Mesothelial cell of epicardium (in vitro differentiated cells): ENCODE data around the gene DNAJC16. TPM values are rescaled to one million over a fixed set of nuclear protein-coding genes. Genes with fewer than 3 reads are reported as not detected.
A peak's percentile ranks its signal among the peaks of the same experiment; 100 is the strongest.

ENCODE experiments used
- DNase-seq, 2 experiments: peaks; one replicate each; pipeline ENCODE4 v3.0.0; 2021; ENCODE audit warnings: low spot score in 2 of 2; ENCODE audit not compliant: unreplicated experiment in 2 of 2
- H3K27ac Mint-ChIP-seq: 2 replicates; pipeline ENCODE4 v1.8.0; 2021; ENCODE audit warnings: mixed read lengths
- H3K27me3 Mint-ChIP-seq: 2 replicates; pipeline ENCODE4 v1.8.0; 2021; ENCODE audit warnings: low read depth, mixed read lengths
- H3K36me3 Mint-ChIP-seq: 2 replicates; pipeline ENCODE4 v1.8.0; 2021; ENCODE audit warnings: mixed read lengths
- H3K4me1 Mint-ChIP-seq: 2 replicates; pipeline ENCODE4 v1.8.0; 2021; ENCODE audit warnings: mixed read lengths
- H3K4me3 Mint-ChIP-seq: 2 replicates; pipeline ENCODE4 v1.8.0; 2021; ENCODE audit warnings: mild to moderate bottlenecking, moderate library complexity, mixed read lengths
- H3K9me3 Mint-ChIP-seq: 2 replicates; pipeline ENCODE4 v1.8.0; 2021; ENCODE audit warnings: mixed read lengths
- total RNA-seq: library from RNA; stranded (reverse); gene quantifications from 3 replicates; pipeline ENCODE4 v1.2.1, GENCODE V29; 2021
- TF ChIP-seq, protein P1 (sequence below): fragments of 200-600 bp; sonication (generic); IDR thresholded peaks from one replicate; pipeline ENCODE4 v1.5.0; 2021; ENCODE audit warnings: antibody characterized with exemption; ENCODE audit not compliant: unreplicated experiment

DNAJC16 gene
- total RNA-seq, 1 donor from 2014 or later: 24.7 TPM

DNA sequence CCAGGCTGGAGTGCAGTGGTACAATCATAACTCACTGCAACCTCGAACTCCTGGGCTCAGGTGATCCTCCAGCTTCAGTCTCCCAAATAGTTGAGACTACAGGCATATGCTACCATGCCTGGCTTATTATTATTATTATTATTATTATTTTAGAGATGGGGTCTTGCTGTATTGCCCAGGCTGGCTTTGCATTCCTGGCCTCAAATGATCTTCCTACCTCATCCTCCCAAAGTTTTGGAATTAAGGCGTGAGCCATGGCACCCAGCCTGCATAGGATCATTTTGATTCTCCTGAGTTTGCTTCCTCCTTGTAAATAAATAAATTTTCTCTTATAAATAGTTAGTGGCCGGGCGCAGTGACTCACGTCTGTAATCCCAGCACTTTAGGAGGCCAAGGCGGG is 96.8 kb downstream of the DNAJC16 start:
- Mint-ChIP-seq H3K27ac (no peak overlapping the region), H3K27me3 (no peaks in the 10 kb centered on the region), H3K9me3 (no peaks in the 10 kb centered on the region), H3K4me1 (peaks cover 44% of the 10 kb centered on the region), H3K36me3 (peaks cover 6% of the 10 kb centered on the region), H3K4me3 (no peak overlapping the region)
- DNase-seq: no peak
- TF ChIP-seq, protein P1, sequence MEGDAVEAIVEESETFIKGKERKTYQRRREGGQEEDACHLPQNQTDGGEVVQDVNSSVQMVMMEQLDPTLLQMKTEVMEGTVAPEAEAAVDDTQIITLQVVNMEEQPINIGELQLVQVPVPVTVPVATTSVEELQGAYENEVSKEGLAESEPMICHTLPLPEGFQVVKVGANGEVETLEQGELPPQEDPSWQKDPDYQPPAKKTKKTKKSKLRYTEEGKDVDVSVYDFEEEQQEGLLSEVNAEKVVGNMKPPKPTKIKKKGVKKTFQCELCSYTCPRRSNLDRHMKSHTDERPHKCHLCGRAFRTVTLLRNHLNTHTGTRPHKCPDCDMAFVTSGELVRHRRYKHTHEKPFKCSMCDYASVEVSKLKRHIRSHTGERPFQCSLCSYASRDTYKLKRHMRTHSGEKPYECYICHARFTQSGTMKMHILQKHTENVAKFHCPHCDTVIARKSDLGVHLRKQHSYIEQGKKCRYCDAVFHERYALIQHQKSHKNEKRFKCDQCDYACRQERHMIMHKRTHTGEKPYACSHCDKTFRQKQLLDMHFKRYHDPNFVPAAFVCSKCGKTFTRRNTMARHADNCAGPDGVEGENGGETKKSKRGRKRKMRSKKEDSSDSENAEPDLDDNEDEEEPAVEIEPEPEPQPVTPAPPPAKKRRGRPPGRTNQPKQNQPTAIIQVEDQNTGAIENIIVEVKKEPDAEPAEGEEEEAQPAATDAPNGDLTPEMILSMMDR: no peak

DNA sequence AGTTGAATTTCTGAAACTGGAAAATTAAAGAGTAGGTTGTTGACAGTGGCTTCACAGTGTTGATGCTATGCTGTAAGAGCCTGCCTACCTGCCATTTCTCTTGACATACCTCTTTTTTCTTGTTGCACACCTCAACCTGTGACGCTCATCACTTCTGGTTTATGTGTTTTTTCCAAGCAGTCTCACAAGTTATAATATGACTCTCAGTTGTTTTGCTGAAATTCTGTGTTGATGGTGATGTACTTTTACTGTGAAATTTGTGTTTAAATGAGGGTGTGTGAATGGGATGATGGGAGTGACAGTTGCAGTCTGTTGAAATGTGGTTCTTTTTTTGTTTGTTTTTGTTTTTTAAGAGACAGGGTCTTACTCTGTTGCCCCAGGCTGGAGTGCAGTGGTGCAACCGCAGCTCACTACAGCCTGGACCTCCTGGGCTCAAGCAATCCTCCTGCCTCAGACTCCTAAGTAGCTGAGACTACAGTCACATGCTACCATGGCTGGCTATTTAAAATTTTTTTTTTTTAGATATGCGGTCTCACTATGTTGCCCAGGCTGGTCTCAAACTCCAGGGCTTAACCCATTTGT is 97.6 kb downstream of the DNAJC16 start:
- Mint-ChIP-seq H3K4me3 (no peak overlapping the region), H3K36me3 (peaks cover 10% of the 10 kb centered on the region), H3K4me1 (peaks cover 38% of the 10 kb centered on the region), H3K9me3 (no peaks in the 10 kb centered on the region), H3K27ac (no peak overlapping the region), H3K27me3 (no peaks in the 10 kb centered on the region)
- TF ChIP-seq, protein P1: no peak
- DNase-seq: no peak

DNA sequence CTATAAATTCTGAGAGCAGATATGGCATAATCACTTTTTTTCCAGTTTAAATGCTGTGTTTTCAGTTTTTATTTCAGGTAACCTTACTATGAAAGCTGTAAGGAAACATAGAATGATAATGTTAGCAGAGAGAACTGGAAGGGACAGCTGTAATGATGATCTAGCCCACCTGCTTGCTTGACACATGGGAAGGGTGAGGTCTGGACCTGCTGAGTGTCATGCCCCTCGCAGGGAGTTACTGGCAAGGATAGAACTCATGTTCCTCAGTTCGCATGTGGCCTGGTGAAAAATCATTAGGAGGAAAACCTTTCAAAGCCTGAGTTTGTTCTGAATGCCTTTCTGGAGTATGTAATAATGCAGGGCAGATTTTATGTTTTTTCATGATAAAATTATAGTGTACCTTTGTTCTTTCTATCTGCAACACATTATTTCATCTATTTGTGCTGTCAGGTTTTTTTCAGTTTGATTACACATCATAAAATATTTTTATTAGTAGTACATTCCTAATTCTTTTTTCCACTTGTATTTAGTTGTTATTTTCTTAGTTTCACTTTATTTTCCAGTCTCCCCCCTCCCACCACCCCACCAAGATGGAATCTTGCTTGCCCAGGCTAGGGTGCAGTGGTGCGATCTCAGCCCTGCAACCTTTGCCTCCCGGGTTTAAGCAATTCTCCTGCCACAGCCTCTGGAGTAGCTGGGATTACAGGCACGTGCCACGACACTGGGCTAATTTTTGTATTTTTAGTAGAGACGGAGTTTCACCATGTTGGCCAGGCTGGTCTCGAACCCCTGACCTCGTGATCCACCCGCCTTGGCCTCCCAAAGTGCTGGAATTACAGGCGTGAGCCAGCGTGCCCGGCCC is 98.6 kb downstream of the DNAJC16 start:
- peaks cover 15% of the 10 kb centered on the region for H3K36me3 Mint-ChIP-seq
- no peak for DNase-seq
- H3K27ac Mint-ChIP-seq: peak overlapping the region; percentile 85

More for the DNA sequence above, 98.6 kb downstream of the DNAJC16 start:
- Mint-ChIP-seq H3K27me3 (no peaks in the 10 kb centered on the region), H3K9me3 (no peaks in the 10 kb centered on the region), H3K4me3 (no peak overlapping the region), H3K4me1 (peaks cover 34% of the 10 kb centered on the region)
- TF ChIP-seq, protein P1: no peak

Other genes with a start within 250 kb of the DNAJC16 start
- gene EFHD2, start 117.0 kb upstream of the DNAJC16 start, total RNA-seq: 16.2 to 18.0 TPM (median 17.5 TPM) in 3 replicates
- 0.13 to 1.2 TPM (median 0.38 TPM) in 3 replicates for gene CTRC, start 88.4 kb upstream of the DNAJC16 start, total RNA-seq
- not detected in 3 replicates for gene CELA2A, start 70.1 kb upstream of the DNAJC16 start, total RNA-seq
- gene CELA2B, start 50.7 kb upstream of the DNAJC16 start, total RNA-seq: not detected in 3 replicates
- gene CASP9, start 2.6 kb upstream of the DNAJC16 start, total RNA-seq: 23.0 to 23.8 TPM (median 23.5 TPM) in 3 replicates
- gene AGMAT, start 58.2 kb downstream of the DNAJC16 start, total RNA-seq: 0.16 to 0.31 TPM (median 0.25 TPM) in 3 replicates
- gene DDI2, start 90.6 kb downstream of the DNAJC16 start, total RNA-seq: 31.7 to 34.5 TPM (median 34.1 TPM) in 3 replicates
- 59.9 to 63.0 TPM (median 60.6 TPM) in 3 replicates for gene PLEKHM2, start 157.5 kb downstream of the DNAJC16 start, total RNA-seq
- gene SLC25A34, start 209.4 kb downstream of the DNAJC16 start, total RNA-seq: 6.1 to 7.0 TPM (median 6.6 TPM) in 3 replicates
- gene TMEM82, start 215.7 kb downstream of the DNAJC16 start, total RNA-seq: not detected in 3 replicates
- gene FBLIM1, start 231.9 kb downstream of the DNAJC16 start, total RNA-seq: 101 to 103 TPM (median 101 TPM) in 3 replicates